Ovary (tissue), 9 donors: Measurements from ENCODE around the gene GRIK5. TPM values are rescaled to one million over a fixed set of nuclear protein-coding genes. Genes with fewer than 3 reads are reported as not detected.

ENCODE experiments used
- DNase-seq, 5 donors: peaks; one replicate each; pipeline ENCODE4 v3.0.0-alpha.2; 2019 to 2020
- H3K27ac ChIP-seq, 2 donors: fragments of 200-600 bp; one replicate each; pipeline versions ENCODE4 v1.5.1 to v1.8.0; 2019 to 2022
- H3K27me3 ChIP-seq: fragments of 200-600 bp; one replicate; pipeline ENCODE4 v1.8.0; 2022
- H3K36me3 ChIP-seq: fragments of 200-600 bp; sonication (generic); one replicate; pipeline ENCODE4 v1.5.1; 2019
- H3K4me1 ChIP-seq: one replicate; pipeline ENCODE4 v1.8.1; 2013; ENCODE audit warnings: mild to moderate bottlenecking, moderate library complexity; ENCODE audit not compliant: insufficient read depth
- H3K4me3 ChIP-seq: fragments of 200-600 bp; sonication (generic); one replicate; pipeline ENCODE4 v1.5.1; 2017
- H3K9me3 ChIP-seq, 2 donors: fragments of 200-600 bp in 1 of 2; sonication (generic) in 1 of 2; one replicate each; pipeline versions ENCODE4 v1.5.1 to v1.8.1; 2013 to 2019; ENCODE audit warnings: mild to moderate bottlenecking in 1 of 2, moderate library complexity in 1 of 2
- EP300 ChIP-seq: sonication (generic); formaldehyde crosslinking; IDR thresholded peaks from one replicate; pipeline ENCODE4 v1.6.1; 2017; ENCODE audit warnings: antibody characterized with exemption
- POLR2A ChIP-seq: fragments of 450-650 bp; IDR thresholded peaks from one replicate; pipeline ENCODE4 v1.6.1; 2017; ENCODE audit warnings: antibody characterized with exemption, mild to moderate bottlenecking, moderate library complexity
- WGBS, 3 donors: extraction: QIAGEN DNeasy Blood & Tissue Kit in 1 of 3; methylation state at CpG; one replicate each; pipeline versions ENCODE4 v1.1.5 to v1.1.7; 2013 to 2017; 5-methylcytosine and 5-hydroxymethylcytosine counted together
- intact Hi-C, 4 donors: fragments of 100-400 bp; cut with DNase I; formaldehyde crosslinking; loops; one replicate each; pipeline versions ENCODE4 v1.11.0 to v1.15.1; 2022 to 2023
- polyA plus RNA-seq, 2 donors: library from polyadenylated mRNA; stranded (reverse); fragments of 200-250 nt in 1 of 2; fragments of 350-450 nt in 1 of 2; fragmentation: Illumina TruSeq in 1 of 2; extraction: RNeasy Lipid Tissue Mini Kit (QIAGEN cat#74804) in 1 of 2; gene quantifications; one replicate each; pipeline ENCODE4 v1.2.3, GENCODE V29; 2013 to 2014
- total RNA-seq, 7 donors: library from RNA; depleted of rRNA in 2 of 7; stranded (reverse); fragments of >200 nt in 2 of 7; fragmentation: NEBNext Ultra II Directional in 3 of 7; extraction: Animal tissue kit (Norgen Biotek cat#: 25700) in 3 of 7; gene quantifications; one replicate each; pipeline versions ENCODE4 v1.1.0 to v1.2.4, GENCODE V29; 2016 to 2023
- TF ChIP-seq, protein P1 (sequence below), 3 donors: fragments of 450-650 bp in 2 of 3; fragments of 200-600 bp in 1 of 3; IDR thresholded peaks; one replicate each; pipeline versions ENCODE4 v1.5.1 to v1.8.0; 2016 to 2022; ENCODE audit warnings: antibody characterized with exemption in 3 of 3, mild to moderate bottlenecking in 1 of 3
- donor health status: DM: no; HTN: no; CAD: no; lungs with moderate emphysema.
- donor health status: DM: no; HTN: no; CAD: no.
- donor health status: Bipolar disorder and iron deficiency.
- donor health status: DM: yes; HTN: yes; CAD: no.
- donor health status: DM: no; HTN: no; CAD: no.
- donor health status: DM: yes; HTN: yes; CAD: no.

Gene GRIK5
- total and polyA plus RNA-seq, 9 donors, result 1.7 to 16.3 (median 3.7) TPM

DNA sequence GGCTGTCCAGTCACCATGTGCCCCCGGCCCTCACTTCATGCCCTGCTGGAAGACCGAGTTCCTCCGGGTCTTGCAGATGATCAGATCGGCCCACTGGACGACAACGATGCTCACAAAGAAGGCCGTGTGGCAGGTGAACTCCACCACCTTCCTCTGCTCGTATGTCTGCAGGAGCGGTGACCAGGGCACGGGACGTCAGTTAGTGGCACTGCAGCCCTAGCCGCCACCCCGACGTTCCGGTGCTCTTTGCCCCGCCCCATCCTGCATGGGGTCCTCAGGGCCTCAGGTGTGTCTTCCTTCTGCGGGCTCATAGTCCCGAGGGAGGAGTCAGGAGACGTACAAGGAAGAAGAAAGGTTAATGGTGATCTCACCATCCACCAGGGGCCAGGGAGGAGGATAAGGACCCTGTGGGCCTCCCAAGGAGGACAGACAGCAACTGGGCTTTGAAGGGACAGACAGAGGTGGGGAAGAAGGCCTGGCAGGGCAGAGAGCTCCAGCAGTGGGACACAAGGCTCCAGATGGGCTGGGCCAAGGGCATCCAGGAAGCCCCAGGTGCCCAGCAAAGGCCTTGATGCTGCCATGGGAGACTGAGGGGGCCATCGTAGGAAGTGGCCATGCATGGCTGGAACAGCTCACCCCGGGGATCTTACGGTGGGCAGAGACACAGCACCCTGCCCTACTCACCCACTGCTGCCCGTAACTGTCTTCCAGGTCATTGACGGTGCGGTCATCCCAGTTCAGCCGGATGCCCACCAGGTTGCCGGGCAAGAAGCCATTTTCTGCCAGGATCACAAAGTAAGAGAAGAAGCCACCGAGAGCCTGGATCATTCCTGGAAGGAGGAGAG, 101.0 kb downstream of the GRIK5 start:
- intact Hi-C loops, result no loop called here
- H3K4me3 ChIP-seq, result no peak overlapping the region
- no peak for DNase-seq
- TF ChIP-seq, protein P1, sequence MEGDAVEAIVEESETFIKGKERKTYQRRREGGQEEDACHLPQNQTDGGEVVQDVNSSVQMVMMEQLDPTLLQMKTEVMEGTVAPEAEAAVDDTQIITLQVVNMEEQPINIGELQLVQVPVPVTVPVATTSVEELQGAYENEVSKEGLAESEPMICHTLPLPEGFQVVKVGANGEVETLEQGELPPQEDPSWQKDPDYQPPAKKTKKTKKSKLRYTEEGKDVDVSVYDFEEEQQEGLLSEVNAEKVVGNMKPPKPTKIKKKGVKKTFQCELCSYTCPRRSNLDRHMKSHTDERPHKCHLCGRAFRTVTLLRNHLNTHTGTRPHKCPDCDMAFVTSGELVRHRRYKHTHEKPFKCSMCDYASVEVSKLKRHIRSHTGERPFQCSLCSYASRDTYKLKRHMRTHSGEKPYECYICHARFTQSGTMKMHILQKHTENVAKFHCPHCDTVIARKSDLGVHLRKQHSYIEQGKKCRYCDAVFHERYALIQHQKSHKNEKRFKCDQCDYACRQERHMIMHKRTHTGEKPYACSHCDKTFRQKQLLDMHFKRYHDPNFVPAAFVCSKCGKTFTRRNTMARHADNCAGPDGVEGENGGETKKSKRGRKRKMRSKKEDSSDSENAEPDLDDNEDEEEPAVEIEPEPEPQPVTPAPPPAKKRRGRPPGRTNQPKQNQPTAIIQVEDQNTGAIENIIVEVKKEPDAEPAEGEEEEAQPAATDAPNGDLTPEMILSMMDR (IDR thresholded peaks at IDR 0.05), result no peak
- no peak for TF ChIP-seq POLR2A
- TF ChIP-seq EP300, result no peak
- H3K9me3 ChIP-seq, result no peaks in the 10 kb centered on the region
- WGBS, 3 donors, result 72 to 80% (median 78%) methylated on average over 26 to 28 of the region's 28 CpGs
- no peaks in the 10 kb centered on the region for H3K27me3 ChIP-seq
- no peaks in the 10 kb centered on the region for H3K36me3 ChIP-seq
- no peak overlapping the region for H3K27ac ChIP-seq
- H3K4me1 ChIP-seq, result no peaks in the 10 kb centered on the region

- no peaks in the 10 kb centered on the region for H3K27me3 ChIP-seq
- DNase-seq, result no peak
- no peaks in the 10 kb centered on the region for H3K9me3 ChIP-seq
- no peak overlapping the region for H3K4me3 ChIP-seq
- no peak overlapping the region for H3K27ac ChIP-seq
- TF ChIP-seq, protein P1 (IDR thresholded peaks at IDR 0.05), result no peak
- no peaks in the 10 kb centered on the region for H3K36me3 ChIP-seq
- WGBS, 3 donors, result 62 to 64% (median 63%) methylated on average over 25 to 26 of the region's 26 CpGs
- no peaks in the 10 kb centered on the region for H3K4me1 ChIP-seq
- intact Hi-C loops, result no loop called here
Observed at GRCh38 chr19:41967054-41967783, 102.8 kb downstream of the GRIK5 start.

- WGBS, 3 donors, result 66 to 72% (median 70%) methylated on average over 5 of the region's 5 CpGs
- H3K27me3 ChIP-seq, result no peaks in the 10 kb centered on the region
- no peaks in the 10 kb centered on the region for H3K4me1 ChIP-seq
- DNase-seq, result no peak
- TF ChIP-seq, protein P1 (IDR thresholded peaks at IDR 0.05), result no peak
- TF ChIP-seq POLR2A (no peak), EP300 (no peak)
- H3K9me3 ChIP-seq, result no peaks in the 10 kb centered on the region
- H3K27ac ChIP-seq, result no peak overlapping the region
- intact Hi-C loops, result no loop called here
- H3K4me3 ChIP-seq, result no peak overlapping the region
- H3K36me3 ChIP-seq, result no peaks in the 10 kb centered on the region
Observed at GRCh38 chr19:41965106-41965505, 104.9 kb downstream of the GRIK5 start.

GRCh38 chr19:41960973-41961372, 109.0 kb downstream of the GRIK5 start:
- no peak overlapping the region for H3K4me3 ChIP-seq
- H3K4me1 ChIP-seq, result peaks cover 1% of the 10 kb centered on the region
- WGBS, 3 donors, result 95 to 98% (median 97%) methylated on average over 5 of the region's 5 CpGs
- no peaks in the 10 kb centered on the region for H3K36me3 ChIP-seq
- no peak overlapping the region for H3K27ac ChIP-seq
- no peaks in the 10 kb centered on the region for H3K27me3 ChIP-seq
- H3K9me3 ChIP-seq, result no peaks in the 10 kb centered on the region
- TF ChIP-seq EP300, result no peak
- TF ChIP-seq, protein P1 (IDR thresholded peaks at IDR 0.05), result no peak
- TF ChIP-seq POLR2A, result no peak
- no peak for DNase-seq
- intact Hi-C loops, result no loop called here
